Liver (tissue), 3 donors: ENCODE data around the gene TLCD4.
A peak's percentile ranks its signal among the peaks of the same experiment; 100 is the strongest.

Source experiments
- ATF3 ChIP-seq: IDR thresholded peaks from 2 replicates; pipeline ENCODE4 v1.6.1; 2016; ENCODE audit warnings: antibody characterized with exemption
- JUND ChIP-seq, 2 donors: IDR thresholded peaks; 2 replicates each; pipeline ENCODE4 v1.6.1; 2016; ENCODE audit warnings: antibody characterized with exemption in 2 of 2
- MAX ChIP-seq: IDR thresholded peaks from 2 replicates; pipeline ENCODE4 v1.6.1; 2016; ENCODE audit warnings: antibody characterized with exemption
- RAD21 ChIP-seq, 2 donors: IDR thresholded peaks; 2 replicates each; pipeline ENCODE4 v1.6.1; 2016; ENCODE audit warnings: antibody characterized with exemption in 2 of 2, mild to moderate bottlenecking in 2 of 2
- SP1 ChIP-seq: IDR thresholded peaks from 2 replicates; pipeline ENCODE4 v1.6.1; 2018; ENCODE audit warnings: antibody characterized with exemption, mild to moderate bottlenecking
- TAF1 ChIP-seq: conservative IDR thresholded peaks from 2 replicates; pipeline ENCODE4 v1.6.1; 2016; ENCODE audit warnings: antibody characterized with exemption, mild to moderate bottlenecking
- YY1 ChIP-seq: IDR thresholded peaks from 2 replicates; pipeline ENCODE4 v1.6.1; 2016; ENCODE audit warnings: antibody characterized with exemption, mild to moderate bottlenecking
- TF ChIP-seq, protein P1 (sequence below): fragments of 150-350 bp; IDR thresholded peaks from 2 replicates; pipeline ENCODE4 v1.5.1; 2017; ENCODE audit warnings: improper control_type of control experiment, low read depth, low read length; ENCODE audit not compliant: missing input control
- TF ChIP-seq, protein P2 (sequence below): IDR thresholded peaks from 2 replicates; pipeline ENCODE4 v1.6.1; 2016; ENCODE audit warnings: antibody characterized with exemption
- donor health status: healthy.
- donor health status: healthy.

DNA sequence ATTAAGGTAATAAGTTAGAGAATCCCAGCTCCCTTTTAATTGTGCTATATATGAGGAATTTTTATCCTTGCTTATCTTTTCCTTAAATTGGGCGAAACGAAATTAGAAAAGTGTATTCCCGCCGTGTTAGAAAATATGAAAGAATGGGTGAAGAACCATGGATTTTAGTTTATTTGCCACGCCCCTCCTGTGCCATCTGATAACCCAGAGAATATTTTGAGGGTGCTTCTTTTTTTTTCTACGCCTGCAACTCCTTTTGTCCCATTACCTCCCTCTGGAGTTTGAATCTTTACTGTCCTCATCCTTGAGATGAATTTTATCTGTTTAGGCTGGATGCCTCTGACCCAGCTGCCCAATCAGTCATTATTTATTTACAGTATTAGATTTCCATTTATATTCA lies 1.6 kb downstream of the TLCD4 start:
- TF ChIP-seq, protein P1, sequence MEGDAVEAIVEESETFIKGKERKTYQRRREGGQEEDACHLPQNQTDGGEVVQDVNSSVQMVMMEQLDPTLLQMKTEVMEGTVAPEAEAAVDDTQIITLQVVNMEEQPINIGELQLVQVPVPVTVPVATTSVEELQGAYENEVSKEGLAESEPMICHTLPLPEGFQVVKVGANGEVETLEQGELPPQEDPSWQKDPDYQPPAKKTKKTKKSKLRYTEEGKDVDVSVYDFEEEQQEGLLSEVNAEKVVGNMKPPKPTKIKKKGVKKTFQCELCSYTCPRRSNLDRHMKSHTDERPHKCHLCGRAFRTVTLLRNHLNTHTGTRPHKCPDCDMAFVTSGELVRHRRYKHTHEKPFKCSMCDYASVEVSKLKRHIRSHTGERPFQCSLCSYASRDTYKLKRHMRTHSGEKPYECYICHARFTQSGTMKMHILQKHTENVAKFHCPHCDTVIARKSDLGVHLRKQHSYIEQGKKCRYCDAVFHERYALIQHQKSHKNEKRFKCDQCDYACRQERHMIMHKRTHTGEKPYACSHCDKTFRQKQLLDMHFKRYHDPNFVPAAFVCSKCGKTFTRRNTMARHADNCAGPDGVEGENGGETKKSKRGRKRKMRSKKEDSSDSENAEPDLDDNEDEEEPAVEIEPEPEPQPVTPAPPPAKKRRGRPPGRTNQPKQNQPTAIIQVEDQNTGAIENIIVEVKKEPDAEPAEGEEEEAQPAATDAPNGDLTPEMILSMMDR = no peak
- TF ChIP-seq TAF1 (no peak), JUND (IDR thresholded peaks at IDR 0.05) (no peak), MAX (no peak), YY1 (peak; percentile 3), SP1 (no peak), ATF3 (no peak), RAD21 (IDR thresholded peaks at IDR 0.05) (no peak)
- TF ChIP-seq, protein P2, sequence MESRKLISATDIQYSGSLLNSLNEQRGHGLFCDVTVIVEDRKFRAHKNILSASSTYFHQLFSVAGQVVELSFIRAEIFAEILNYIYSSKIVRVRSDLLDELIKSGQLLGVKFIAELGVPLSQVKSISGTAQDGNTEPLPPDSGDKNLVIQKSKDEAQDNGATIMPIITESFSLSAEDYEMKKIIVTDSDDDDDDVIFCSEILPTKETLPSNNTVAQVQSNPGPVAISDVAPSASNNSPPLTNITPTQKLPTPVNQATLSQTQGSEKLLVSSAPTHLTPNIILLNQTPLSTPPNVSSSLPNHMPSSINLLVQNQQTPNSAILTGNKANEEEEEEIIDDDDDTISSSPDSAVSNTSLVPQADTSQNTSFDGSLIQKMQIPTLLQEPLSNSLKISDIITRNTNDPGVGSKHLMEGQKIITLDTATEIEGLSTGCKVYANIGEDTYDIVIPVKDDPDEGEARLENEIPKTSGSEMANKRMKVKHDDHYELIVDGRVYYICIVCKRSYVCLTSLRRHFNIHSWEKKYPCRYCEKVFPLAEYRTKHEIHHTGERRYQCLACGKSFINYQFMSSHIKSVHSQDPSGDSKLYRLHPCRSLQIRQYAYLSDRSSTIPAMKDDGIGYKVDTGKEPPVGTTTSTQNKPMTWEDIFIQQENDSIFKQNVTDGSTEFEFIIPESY = no peak
